Kidney (tissue), 14 donors: ENCODE data around the gene RALY. TPM values are rescaled to one million over a fixed set of nuclear protein-coding genes. Genes with fewer than 3 reads are reported as not detected.

Source experiments
- DNase-seq, 5 donors: peaks; one replicate each; pipeline ENCODE4 v3.0.0-alpha.2; 2013 to 2020
- FAIRE-seq: peaks from 2 replicates; lab custom pipeline; 2012; peaks lifted over from hg19 to GRCh38; lab: Jason Lieb, UNC
- H3K27ac ChIP-seq, 2 donors: one replicate each; pipeline ENCODE4 v1.7.0; 2013; ENCODE audit warnings: low read depth in 2 of 2, low read length in 2 of 2, inconsistent platforms in 1 of 2
- H3K27me3 ChIP-seq: one replicate; pipeline ENCODE4 v1.7.1; 2013; ENCODE audit warnings: low read length, inconsistent platforms; ENCODE audit not compliant: control insufficient read depth, insufficient read depth
- H3K36me3 ChIP-seq, 3 donors: one replicate each; pipeline versions ENCODE4 v1.7.0 to v1.7.1; 2013; ENCODE audit warnings: low read length in 3 of 3, control low read depth in 1 of 3, inconsistent platforms in 1 of 3; ENCODE audit not compliant: insufficient read depth in 3 of 3, control insufficient read depth in 2 of 3
- H3K4me1 ChIP-seq, 3 donors: one replicate each; pipeline versions ENCODE4 v1.7.0 to v1.7.1; 2013; ENCODE audit warnings: low read length in 3 of 3, inconsistent platforms in 1 of 3, low read depth in 1 of 3; ENCODE audit not compliant: control insufficient read depth in 2 of 3, insufficient read depth in 2 of 3
- H3K4me3 ChIP-seq, 3 donors: one replicate each; pipeline versions ENCODE4 v1.7.0 to v1.8.1; 2013; ENCODE audit warnings: low read length in 3 of 3, control low read depth in 1 of 3, inconsistent platforms in 1 of 3
- H3K9ac ChIP-seq, 3 donors: one replicate each; pipeline versions ENCODE4 v1.7.0 to v1.7.1; 2013; ENCODE audit warnings: low read length in 3 of 3, control low read depth in 1 of 3, inconsistent platforms in 1 of 3
- H3K9me3 ChIP-seq, 3 donors: one replicate each; pipeline versions ENCODE4 v1.7.0 to v1.7.1; 2013; ENCODE audit warnings: low read length in 3 of 3, control low read depth in 1 of 3, inconsistent platforms in 1 of 3; ENCODE audit not compliant: control insufficient read depth in 2 of 3, insufficient read depth in 1 of 3
- CTCF ChIP-seq: IDR thresholded peaks from 3 replicates; pipeline ENCODE4 v1.5.1; 2012; ENCODE audit warnings: mild to moderate bottlenecking, moderate library complexity, borderline replicate concordance; ENCODE audit not compliant: insufficient read depth; ENCODE audit errors: extremely low read depth
- intact Hi-C: fragments of 100-400 bp; cut with DNase I; formaldehyde crosslinking; loops from one replicate; pipeline ENCODE4 v1.11.1; 2022
- polyA plus RNA-seq: library from polyadenylated mRNA; stranded (reverse); fragments of 350-450 nt; fragmentation: Illumina TruSeq; extraction: RNeasy Lipid Tissue Mini Kit (QIAGEN cat#74804); gene quantifications from one replicate; pipeline ENCODE4 v1.2.3, GENCODE V29; 2014; ENCODE audit warnings: low read depth, low replicate concordance; ENCODE audit not compliant: insufficient read depth
- total RNA-seq: library from RNA; stranded (reverse); fragmentation: NEBNext Ultra II Directional; extraction: Animal tissue kit (Norgen Biotek cat#: 25700); gene quantifications from one replicate; pipeline ENCODE4 v1.2.1, GENCODE V29; 2021
- donor health status: control.
- donor health status: control.
- donor health status: control.
- donor health status: control.
- donor health status: control.
- donor health status: DM: yes; HTN: yes; CAD: no.
- donor health status: Normal renal cell carcinoma (clear cell type).

The RALY gene
- total and polyA plus RNA-seq, 2 donors from 2014 or later, result 119 to 138 TPM

GRCh38 chr20:34100576-34100975 lies 106.9 kb downstream of the RALY start:
- intact Hi-C loops, result no loop called here
- no peak overlapping the region for H3K9ac ChIP-seq
- no peak overlapping the region for H3K4me3 ChIP-seq
- no peak for FAIRE-seq
- DNase-seq, result no peak
- H3K36me3 ChIP-seq, result peaks cover 11 to 57% (median 43%) of the 10 kb centered on the region in 3 donors
- H3K27me3 ChIP-seq, result no peaks in the 10 kb centered on the region
- no peaks in the 10 kb centered on the region for H3K4me1 ChIP-seq
- TF ChIP-seq CTCF, result no peak
- H3K27ac ChIP-seq, result no peak overlapping the region
- H3K9me3 ChIP-seq, result no peaks in the 10 kb centered on the region

GRCh38 chr20:34102342-34102741 lies 108.6 kb downstream of the RALY start:
- Histone ChIP-seq H3K9me3 (no peaks in the 10 kb centered on the region), H3K4me1 (no peaks in the 10 kb centered on the region), H3K9ac (no peak overlapping the region), H3K36me3 (peaks cover 7 to 41% (median 31%) of the 10 kb centered on the region in 3 donors), H3K27me3 (no peaks in the 10 kb centered on the region), H3K4me3 (no peak overlapping the region), H3K27ac (no peak overlapping the region)
- no peak for FAIRE-seq
- intact Hi-C loops, result no loop called here
- no peak for DNase-seq
- TF ChIP-seq CTCF, result no peak

GRCh38 chr20:34104059-34104458 lies 110.3 kb downstream of the RALY start:
- intact Hi-C loops, result no loop called here
- no peak for TF ChIP-seq CTCF
- Histone ChIP-seq H3K4me1 (peaks cover 0 to 7% (median 0%) of the 10 kb centered on the region in 3 donors), H3K27me3 (no peaks in the 10 kb centered on the region), H3K36me3 (peaks cover 7 to 40% (median 31%) of the 10 kb centered on the region in 3 donors), H3K4me3 (no peak overlapping the region), H3K9me3 (no peaks in the 10 kb centered on the region), H3K27ac (no peak overlapping the region), H3K9ac (no peak overlapping the region)
- FAIRE-seq, result no peak
- DNase-seq, result no peak
